H9 (cell line): ENCODE data around the gene ZNF800. TPM values are rescaled to one million over a fixed set of nuclear protein-coding genes. Genes with fewer than 3 reads are reported as not detected.

ENCODE experiments used
- DNase-seq: peaks from one replicate; pipeline ENCODE4 v3.0.0-alpha.2; 2017
- H2AFZ ChIP-seq: one replicate; pipeline ENCODE4 v1.6.1; 2013; ENCODE audit warnings: mild to moderate bottlenecking, low read length, control low read depth, moderate library complexity
- H2AK5ac ChIP-seq: 2 replicates; pipeline ENCODE4 v1.6.1; 2013; ENCODE audit warnings: low read length, control low read depth, mixed read lengths; ENCODE audit not compliant: insufficient read length
- H2BK120ac ChIP-seq: one replicate; pipeline ENCODE4 v1.6.1; 2013; ENCODE audit warnings: low read depth, mild to moderate bottlenecking, low read length, control low read depth, inconsistent platforms; ENCODE audit not compliant: poor library complexity, severe bottlenecking
- H2BK12ac ChIP-seq: 2 replicates; pipeline ENCODE4 v1.6.1; 2013; ENCODE audit warnings: low read length, control low read depth, mixed read lengths, low read depth; ENCODE audit not compliant: insufficient read length
- H2BK15ac ChIP-seq: 2 replicates; pipeline ENCODE4 v1.6.1; 2013; ENCODE audit warnings: low read depth, low read length, control low read depth
- H2BK20ac ChIP-seq: one replicate; pipeline ENCODE4 v1.6.1; 2013; ENCODE audit warnings: low read depth, mild to moderate bottlenecking, low read length, control low read depth, inconsistent platforms; ENCODE audit not compliant: poor library complexity, severe bottlenecking
- H2BK5ac ChIP-seq: 2 replicates; pipeline ENCODE4 v1.6.1; 2013; ENCODE audit warnings: low read length, control low read depth, mixed read lengths; ENCODE audit not compliant: insufficient read length
- H3K14ac ChIP-seq: 2 replicates; pipeline ENCODE4 v1.6.1; 2013; ENCODE audit warnings: low read length, control low read depth; ENCODE audit not compliant: insufficient read depth
- H3K18ac ChIP-seq: 2 replicates; pipeline ENCODE4 v1.6.1; 2013; ENCODE audit warnings: low read depth, mild to moderate bottlenecking, mixed read lengths, low read length, control low read depth; ENCODE audit not compliant: insufficient read length
- H3K23ac ChIP-seq: 2 replicates; pipeline ENCODE4 v1.6.1; 2013; ENCODE audit warnings: low read length, control low read depth, mixed read lengths, low read depth; ENCODE audit not compliant: insufficient read length
- H3K23me2 ChIP-seq: 2 replicates; pipeline ENCODE4 v1.6.1; 2013; ENCODE audit warnings: low read depth, mild to moderate bottlenecking, mixed read lengths, low read length, control low read depth; ENCODE audit not compliant: insufficient read length, poor library complexity, severe bottlenecking
- H3K27ac ChIP-seq: 2 replicates; pipeline ENCODE4 v1.5.1; 2013; ENCODE audit warnings: low read length, control low read depth, mixed read lengths, low read depth; ENCODE audit not compliant: insufficient read length
- H3K27me3 ChIP-seq: 2 replicates; pipeline ENCODE4 v1.6.1; 2013; ENCODE audit warnings: low read length, control low read depth, inconsistent platforms; ENCODE audit not compliant: insufficient read depth
- H3K4ac ChIP-seq: 2 replicates; pipeline ENCODE4 v1.6.1; 2013; ENCODE audit warnings: low read depth, mild to moderate bottlenecking, control low read depth, inconsistent platforms, low read length, moderate library complexity
- H3K4me1 ChIP-seq: 2 replicates; pipeline ENCODE4 v1.6.1; 2013; ENCODE audit warnings: low read length, control low read depth, inconsistent platforms; ENCODE audit not compliant: insufficient read depth
- H3K4me2 ChIP-seq: 2 replicates; pipeline ENCODE4 v1.6.1; 2013; ENCODE audit warnings: low read length, control low read depth, mixed read lengths; ENCODE audit not compliant: insufficient read length, insufficient read depth
- H3K56ac ChIP-seq: 2 replicates; pipeline ENCODE4 v1.6.1; 2013; ENCODE audit warnings: low read depth, mild to moderate bottlenecking, mixed read lengths, low read length, control low read depth; ENCODE audit not compliant: insufficient read length
- H3K79me1 ChIP-seq: 2 replicates; pipeline ENCODE4 v1.6.1; 2013; ENCODE audit warnings: low read depth, mild to moderate bottlenecking, moderate library complexity, low read length, control low read depth, inconsistent platforms; ENCODE audit not compliant: insufficient read depth, poor library complexity, severe bottlenecking
- H3K79me2 ChIP-seq: 2 replicates; pipeline ENCODE4 v1.6.1; 2013; ENCODE audit warnings: low read length, control low read depth, inconsistent platforms; ENCODE audit not compliant: insufficient read depth
- H3K9ac ChIP-seq: 2 replicates; pipeline ENCODE4 v1.6.1; 2013; ENCODE audit warnings: low read length, control low read depth, mixed read lengths; ENCODE audit not compliant: insufficient read length; ENCODE audit errors: extremely low read depth
- H3K9me3 ChIP-seq: one replicate; pipeline ENCODE4 v1.6.1; 2013; ENCODE audit warnings: low read depth, low read length, inconsistent platforms; ENCODE audit not compliant: control insufficient read depth
- H3T11ph ChIP-seq: one replicate; pipeline ENCODE4 v1.6.1; 2013; ENCODE audit warnings: mild to moderate bottlenecking, low read length, control low read depth, inconsistent platforms
- H4K20me1 ChIP-seq: one replicate; pipeline ENCODE4 v1.6.1; 2013; ENCODE audit not compliant: control insufficient read depth, insufficient read length, insufficient read depth
- H4K5ac ChIP-seq: 2 replicates; pipeline ENCODE4 v1.6.1; 2013; ENCODE audit warnings: low read depth, mild to moderate bottlenecking, mixed read lengths, low read length, control low read depth; ENCODE audit not compliant: insufficient read length
- H4K8ac ChIP-seq: replicated peaks from 2 replicates; pipeline ENCODE4 v1.6.1; 2013; ENCODE audit warnings: low read length, control low read depth, mixed read lengths, low read depth; ENCODE audit not compliant: insufficient read length
- H4K91ac ChIP-seq: 2 replicates; pipeline ENCODE4 v1.6.1; 2013; ENCODE audit warnings: low read depth, mild to moderate bottlenecking, moderate library complexity, mixed read lengths, low read length, control low read depth; ENCODE audit not compliant: insufficient read length
- H3K27ac Mint-ChIP-seq, 3 experiments: 2 replicates in 2 of 3; 3 replicates in 1 of 3; pipeline ENCODE4 v1.8.0; 2020 to 2021; ENCODE audit warnings: mixed read lengths in 3 of 3, mild to moderate bottlenecking in 1 of 3, moderate library complexity in 1 of 3
- H3K27me3 Mint-ChIP-seq: 2 replicates; pipeline ENCODE4 v1.8.0; 2021; ENCODE audit warnings: low read depth, mild to moderate bottlenecking, moderate library complexity, mixed read lengths
- H3K36me3 Mint-ChIP-seq, 3 experiments: 2 replicates in 2 of 3; 3 replicates in 1 of 3; pipeline ENCODE4 v1.8.0; 2020 to 2021; ENCODE audit warnings: low read depth in 3 of 3, mixed read lengths in 3 of 3; ENCODE audit not compliant: insufficient read depth in 1 of 3
- H3K4me1 Mint-ChIP-seq, 2 experiments: 2 replicates each; pipeline ENCODE4 v1.8.0; 2020; ENCODE audit warnings: mixed read lengths in 2 of 2
- H3K4me3 Mint-ChIP-seq, 2 experiments: 2 replicates in 1 of 2; 3 replicates in 1 of 2; pipeline ENCODE4 v1.8.0; 2020 to 2021; ENCODE audit warnings: mild to moderate bottlenecking in 2 of 2, mixed read lengths in 2 of 2, moderate library complexity in 1 of 2
- H3K9me3 Mint-ChIP-seq, 2 experiments: 2 replicates in 1 of 2; 3 replicates in 1 of 2; pipeline ENCODE4 v1.8.0; 2020; ENCODE audit warnings: mild to moderate bottlenecking in 2 of 2, mixed read lengths in 2 of 2, moderate library complexity in 1 of 2
- WGBS: extraction: QIAGEN DNeasy Blood & Tissue Kit; methylation state at CpG from one replicate; pipeline ENCODE4 v1.1.7; 2013; ENCODE audit warnings: missing lambda C conversion rate, low lambda C conversion rate, mixed read lengths; ENCODE audit not compliant: insufficient read length; ENCODE audit errors: extremely low coverage; 5-methylcytosine and 5-hydroxymethylcytosine counted together
- total RNA-seq: library from RNA; stranded (reverse); gene quantifications from 2 replicates; pipeline ENCODE4 v1.2.1, GENCODE V29; 2021
- TF ChIP-seq, protein P1 (sequence below): fragments of 200-600 bp; sonication (generic); conservative IDR thresholded peaks from 3 replicates; pipeline ENCODE4 v1.8.0; 2021; ENCODE audit warnings: antibody characterized with exemption, mild to moderate bottlenecking

The ZNF800 gene
- total RNA-seq, 1 experiment from 2014 or later, result 11.0 TPM

DNA sequence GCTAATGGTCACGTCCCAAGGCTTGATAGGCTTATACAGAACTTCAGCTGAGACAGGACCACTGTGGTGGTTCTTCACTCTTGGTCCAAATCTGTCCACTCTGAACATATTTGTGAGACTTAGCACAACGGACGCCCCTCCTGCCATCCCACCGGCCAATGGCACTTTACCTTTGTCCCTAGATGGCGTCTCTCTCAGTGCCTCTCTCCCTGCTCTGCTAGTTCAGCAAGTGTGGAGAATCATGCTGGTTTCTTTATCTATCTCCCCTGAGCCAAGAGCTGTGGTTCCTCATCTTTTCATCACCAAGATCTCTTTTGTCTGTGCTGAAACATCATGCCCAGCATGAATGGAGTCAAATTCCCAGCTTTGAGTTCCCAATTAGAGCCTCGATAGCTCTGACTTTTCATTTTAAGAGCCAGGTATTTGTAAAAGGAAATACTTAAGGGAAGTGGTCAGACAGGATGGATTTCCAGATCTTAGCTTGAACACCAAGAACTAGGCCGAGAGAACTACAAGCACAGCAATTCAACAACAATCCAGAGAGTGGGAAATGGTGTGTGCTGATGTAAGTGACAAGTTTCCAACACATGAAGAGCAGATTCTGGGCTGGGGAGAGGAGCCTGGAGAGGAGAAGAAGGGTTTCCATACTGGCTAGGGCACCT lies 69.5 kb downstream of the ZNF800 start:
- Histone ChIP-seq H2BK120ac (no peak overlapping the region), H3K23ac (no peak overlapping the region), H2BK12ac (no peak overlapping the region), H4K5ac (no peak overlapping the region), H3T11ph (no peak overlapping the region), H3K9me3 (no peaks in the 10 kb centered on the region), H2BK20ac (no peak overlapping the region), H3K79me2 (no peaks in the 10 kb centered on the region), H3K18ac (no peak overlapping the region), H3K27ac (no peak overlapping the region), H2AFZ (no peak overlapping the region), H4K20me1 (no peaks in the 10 kb centered on the region), H3K4ac (no peak overlapping the region), H4K8ac (no peak overlapping the region), H3K4me1 (no peaks in the 10 kb centered on the region), H3K27me3 (no peaks in the 10 kb centered on the region), H3K4me2 (no peak overlapping the region), H2BK15ac (no peak overlapping the region), H3K56ac (peak overlapping the region; percentile 25), H3K79me1 (no peaks in the 10 kb centered on the region), H3K14ac (no peak overlapping the region; the same call in 1 of the 2 replicates), H2BK5ac (no peak overlapping the region), H2AK5ac (no peak overlapping the region), H3K9ac (no peak overlapping the region), H4K91ac (no peak overlapping the region), H3K23me2 (no peaks in the 10 kb centered on the region)
- no CpG with 5 or more reads among the region's 7 CpGs for WGBS
- Mint-ChIP-seq H3K27ac (no peak overlapping the region; a peak in 1 of 7 replicates), H3K4me3 (no peak overlapping the region; a peak in 1 of 5 replicates), H3K36me3 (no peaks in the 10 kb centered on the region), H3K27me3 (peaks cover 36% of the 10 kb centered on the region), H3K9me3 (no peaks in the 10 kb centered on the region), H3K4me1 (peaks cover 5 to 6% of the 10 kb centered on the region in 2 experiments; a peak in 2 of 4 replicates)
- TF ChIP-seq, protein P1, sequence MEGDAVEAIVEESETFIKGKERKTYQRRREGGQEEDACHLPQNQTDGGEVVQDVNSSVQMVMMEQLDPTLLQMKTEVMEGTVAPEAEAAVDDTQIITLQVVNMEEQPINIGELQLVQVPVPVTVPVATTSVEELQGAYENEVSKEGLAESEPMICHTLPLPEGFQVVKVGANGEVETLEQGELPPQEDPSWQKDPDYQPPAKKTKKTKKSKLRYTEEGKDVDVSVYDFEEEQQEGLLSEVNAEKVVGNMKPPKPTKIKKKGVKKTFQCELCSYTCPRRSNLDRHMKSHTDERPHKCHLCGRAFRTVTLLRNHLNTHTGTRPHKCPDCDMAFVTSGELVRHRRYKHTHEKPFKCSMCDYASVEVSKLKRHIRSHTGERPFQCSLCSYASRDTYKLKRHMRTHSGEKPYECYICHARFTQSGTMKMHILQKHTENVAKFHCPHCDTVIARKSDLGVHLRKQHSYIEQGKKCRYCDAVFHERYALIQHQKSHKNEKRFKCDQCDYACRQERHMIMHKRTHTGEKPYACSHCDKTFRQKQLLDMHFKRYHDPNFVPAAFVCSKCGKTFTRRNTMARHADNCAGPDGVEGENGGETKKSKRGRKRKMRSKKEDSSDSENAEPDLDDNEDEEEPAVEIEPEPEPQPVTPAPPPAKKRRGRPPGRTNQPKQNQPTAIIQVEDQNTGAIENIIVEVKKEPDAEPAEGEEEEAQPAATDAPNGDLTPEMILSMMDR, result no peak
- DNase-seq, result no peak
